Upper lobe of right lung (tissue), 1 donor: Measurements from ENCODE around the gene TMBIM1. TPM values are rescaled to one million over a fixed set of nuclear protein-coding genes. Genes with fewer than 3 reads are reported as not detected.
A peak's percentile ranks its signal among the peaks of the same experiment; 100 is the strongest.

Source experiments
- ATAC-seq: fragments of 200-7000 bp; cut with Tn5 transposase; one replicate; pipeline ENCODE4 v1.9.1; 2020; ENCODE audit warnings: mild to moderate bottlenecking, moderate library complexity
- DNase-seq: peaks from one replicate; pipeline ENCODE4 v3.0.0-alpha.2; 2020
- H3K27ac ChIP-seq: fragments of 200-600 bp; one replicate; pipeline ENCODE4 v1.8.0; 2022
- H3K27me3 ChIP-seq: fragments of 200-600 bp; one replicate; pipeline ENCODE4 v1.8.0; 2022; ENCODE audit warnings: mild to moderate bottlenecking
- H3K36me3 ChIP-seq: fragments of 200-600 bp; one replicate; pipeline ENCODE4 v1.8.0; 2022
- H3K4me1 ChIP-seq: fragments of 200-600 bp; one replicate; pipeline ENCODE4 v1.8.0; 2022
- H3K4me3 ChIP-seq: fragments of 200-600 bp; one replicate; pipeline ENCODE4 v1.8.0; 2022; ENCODE audit warnings: mild to moderate bottlenecking
- H3K9me3 ChIP-seq: fragments of 200-600 bp; one replicate; pipeline ENCODE4 v1.8.0; 2022
- CTCF ChIP-seq: fragments of 200-600 bp; IDR thresholded peaks from one replicate; pipeline ENCODE4 v1.8.0; 2022; ENCODE audit warnings: antibody characterized with exemption
- intact Hi-C: fragments of 100-400 bp; cut with DNase I; formaldehyde crosslinking; loops from one replicate; pipeline ENCODE4 v1.11.0; 2022
- total RNA-seq: library from RNA; stranded (reverse); fragmentation: NEBNext Ultra II Directional; extraction: Animal tissue kit (Norgen Biotek cat#: 25700); gene quantifications from one replicate; pipeline ENCODE4 v1.2.1, GENCODE V29; 2021
- donor health status: DM: no; HTN: yes; CAD: no; lungs with severe emphysema.

TMBIM1 gene
- total RNA-seq, 1 donor from 2014 or later: 281 TPM

- no peaks in the 10 kb centered on the region for H3K27me3 ChIP-seq
- peaks cover 37% of the 10 kb centered on the region for H3K36me3 ChIP-seq
- no peak overlapping the region for H3K4me3 ChIP-seq
- ATAC-seq (no peak), DNase-seq (peak; percentile 47)
- no peak for TF ChIP-seq CTCF
- no peaks in the 10 kb centered on the region for H3K9me3 ChIP-seq
- no peak overlapping the region for H3K27ac ChIP-seq
- peaks cover 38% of the 10 kb centered on the region for H3K4me1 ChIP-seq
- intact Hi-C loops: no loop called here
Measured at GRCh38 chr2:218261423-218262236, 30.7 kb downstream of the TMBIM1 start.

GRCh38 chr2:218260742-218261422 lies 31.4 kb downstream of the TMBIM1 start, which contains the start of gene GPBAR1:
GPBAR1 (plus strand) TSS chr2:218261015; CDS start chr2:218262725, 1,710 bp downstream.
- Histone ChIP-seq H3K36me3 (peaks cover 37% of the 10 kb centered on the region), H3K4me3 (no peak within 1 kb of the TSS), H3K27me3 (no peaks in the 10 kb centered on the region), H3K27ac (peak within 1 kb of the TSS; percentile 30), H3K9me3 (no peaks in the 10 kb centered on the region), H3K4me1 (peaks cover 38% of the 10 kb centered on the region)
- DNase-seq (peak; percentile 74), ATAC-seq (peak; percentile 24)
- intact Hi-C loops: no loop called here
- no peak for TF ChIP-seq CTCF

GRCh38 chr2:218260166-218260565 lies 32.1 kb downstream of the TMBIM1 start:
- Histone ChIP-seq H3K27ac (no peak overlapping the region), H3K9me3 (no peaks in the 10 kb centered on the region), H3K36me3 (peaks cover 37% of the 10 kb centered on the region), H3K27me3 (no peaks in the 10 kb centered on the region), H3K4me1 (peaks cover 38% of the 10 kb centered on the region), H3K4me3 (no peak overlapping the region)
- ATAC-seq (no peak), DNase-seq (peak; percentile 12)
- intact Hi-C loops: no loop called here
- TF ChIP-seq CTCF: no peak

GRCh38 chr2:218259099-218259961 lies 33.0 kb downstream of the TMBIM1 start:
- intact Hi-C loops: no loop called here
- H3K27ac ChIP-seq: peak overlapping the region; percentile 67
- H3K4me1 ChIP-seq: peaks cover 38% of the 10 kb centered on the region
- H3K9me3 ChIP-seq: no peaks in the 10 kb centered on the region
- TF ChIP-seq CTCF: no peak
- H3K4me3 ChIP-seq: no peak overlapping the region
- H3K36me3 ChIP-seq: peaks cover 37% of the 10 kb centered on the region
- DNase-seq: no peak
- no peaks in the 10 kb centered on the region for H3K27me3 ChIP-seq
- ATAC-seq: peak; percentile 68

GRCh38 chr2:218257390-218257981 lies 34.8 kb downstream of the TMBIM1 start:
- Histone ChIP-seq H3K27me3 (no peaks in the 10 kb centered on the region), H3K9me3 (no peaks in the 10 kb centered on the region), H3K27ac (peak overlapping the region; percentile 40), H3K36me3 (peaks cover 44% of the 10 kb centered on the region), H3K4me1 (peaks cover 38% of the 10 kb centered on the region), H3K4me3 (no peak overlapping the region)
- ATAC-seq (peak; percentile 65), DNase-seq (no peak)
- peak; percentile 55 for TF ChIP-seq CTCF
- intact Hi-C loops: no loop called here
